GM21825 (cell line): ENCODE data around the gene HES4.
"Not testable (repeated sequence)": the region's sequence is repeated elsewhere in the genome, so short reads cannot be mapped to it uniquely, and the experiment has no call there.

Experiments used
- ATAC-seq: cut with Tn5 transposase; IDR thresholded peaks from one replicate; pipeline ENCODE4 v1.9.1; 2021; ENCODE audit warnings: mild to moderate bottlenecking, moderate library complexity; ENCODE audit not compliant: unreplicated experiment

Gene HES4

DNA sequence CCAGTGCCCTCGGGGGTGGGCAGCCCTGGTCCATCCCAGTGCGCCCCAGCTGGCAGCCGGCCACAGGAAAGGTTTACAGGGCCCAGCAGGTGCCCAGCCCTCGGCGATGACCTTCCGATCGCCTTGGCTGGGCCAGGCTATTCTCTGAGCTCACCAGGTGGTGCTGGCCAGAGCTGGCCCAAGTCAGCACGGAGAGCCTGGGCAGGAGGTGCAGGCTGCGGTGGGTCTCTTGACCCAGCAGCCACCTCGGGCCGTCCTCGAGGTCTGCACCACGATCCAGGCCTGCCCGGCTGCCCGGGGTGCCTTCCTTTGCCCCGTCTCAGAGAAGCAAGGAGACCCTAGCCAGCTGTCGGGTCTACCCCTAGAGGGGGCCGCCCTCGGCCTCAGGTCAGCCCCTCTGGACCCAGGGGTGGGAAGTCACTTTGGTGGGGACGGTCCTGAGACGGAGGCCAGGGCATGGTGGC is 18.4 kb downstream of the HES4 start:
- no peak for ATAC-seq

DNA sequence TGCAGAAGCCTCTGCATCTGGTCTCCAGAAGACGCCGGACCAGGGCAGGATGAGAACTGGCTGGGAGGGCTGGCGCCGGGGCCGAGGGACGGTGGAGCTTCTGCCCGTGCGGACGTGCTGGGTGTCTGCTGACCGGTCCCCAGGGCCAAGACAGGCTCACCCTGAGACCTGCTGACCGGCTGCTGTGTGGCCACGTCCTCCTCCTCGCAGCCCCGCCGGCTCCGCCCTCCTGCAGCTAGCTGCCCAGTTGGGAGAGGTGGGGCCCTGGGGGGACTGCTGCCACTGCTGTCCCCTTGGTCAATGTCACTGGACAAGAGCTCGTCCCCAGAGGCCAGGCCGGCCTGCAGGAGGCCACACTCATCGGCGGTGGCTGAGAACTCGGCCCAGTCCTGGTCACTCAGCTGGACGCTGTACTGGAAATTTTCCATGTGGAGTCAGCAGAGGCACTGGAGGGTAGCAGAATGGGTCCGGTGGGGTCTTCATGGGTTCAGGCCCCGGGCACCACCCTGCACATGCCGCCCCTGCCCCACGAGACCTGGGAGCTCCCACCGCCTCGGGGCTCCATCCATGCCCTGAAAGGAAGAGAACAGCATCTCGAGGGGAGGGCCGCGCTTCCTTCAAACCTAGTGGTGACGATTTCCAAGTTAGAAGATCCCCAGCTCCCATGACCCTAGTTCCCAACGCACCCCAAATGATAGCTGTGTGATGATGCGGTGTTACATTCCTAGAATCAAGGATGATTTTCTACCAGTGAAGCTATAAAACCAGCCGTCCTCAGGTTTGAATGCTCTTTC is 19.1 kb downstream of the HES4 start:
- no peak for ATAC-seq

DNA sequence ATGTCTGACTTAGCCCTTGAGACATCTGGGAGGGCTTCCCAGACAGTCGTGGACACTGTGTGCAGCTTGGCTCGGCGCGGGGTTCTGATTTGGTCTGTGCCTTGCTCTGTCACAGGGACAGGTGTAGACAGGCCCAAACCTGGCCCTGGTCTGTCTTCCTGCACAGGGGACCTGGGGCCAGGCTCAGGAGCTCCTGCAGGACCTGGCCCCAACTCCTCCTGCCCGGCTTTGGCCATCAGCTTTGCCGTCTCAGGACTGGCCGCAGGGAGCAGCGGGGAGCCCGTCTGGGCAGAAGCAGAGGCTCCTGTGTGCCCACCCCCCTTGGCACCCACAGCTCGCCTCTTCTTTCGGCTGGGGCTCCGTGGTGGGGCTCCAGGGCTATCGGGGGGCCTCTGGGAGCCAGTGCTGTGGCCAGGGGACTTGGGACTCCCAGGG is 19.7 kb downstream of the HES4 start:
- no peak for ATAC-seq

- no peak for ATAC-seq
Measured at GRCh38 chr1:979744-980072, 20.2 kb downstream of the HES4 start.

GRCh38 chr1:978835-979743 is 20.8 kb downstream of the HES4 start:
- no peak for ATAC-seq

- ATAC-seq, result no peak
Measured at GRCh38 chr1:978069-978834, 21.6 kb downstream of the HES4 start.

DNA sequence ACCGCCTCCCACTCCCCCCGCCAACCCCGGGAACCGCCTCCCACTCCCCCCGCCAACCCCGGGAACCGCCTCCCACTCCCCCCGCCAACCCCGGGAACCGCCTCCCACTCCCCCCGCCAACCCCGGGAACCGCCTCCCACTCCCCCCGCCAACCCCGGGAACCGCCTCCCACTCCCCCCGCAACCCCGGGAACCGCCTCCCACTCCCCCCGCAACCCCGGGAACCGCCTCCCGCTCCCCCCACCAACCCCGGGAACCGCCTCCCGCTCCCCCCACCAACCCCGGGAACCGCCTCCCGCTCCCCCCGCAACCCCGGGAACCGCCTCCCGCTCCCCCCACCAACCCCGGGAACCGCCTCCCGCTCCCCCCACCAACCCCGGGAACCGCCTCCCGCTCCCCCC is 23.1 kb downstream of the HES4 start:
- ATAC-seq, result not testable (repeated sequence)

DNA sequence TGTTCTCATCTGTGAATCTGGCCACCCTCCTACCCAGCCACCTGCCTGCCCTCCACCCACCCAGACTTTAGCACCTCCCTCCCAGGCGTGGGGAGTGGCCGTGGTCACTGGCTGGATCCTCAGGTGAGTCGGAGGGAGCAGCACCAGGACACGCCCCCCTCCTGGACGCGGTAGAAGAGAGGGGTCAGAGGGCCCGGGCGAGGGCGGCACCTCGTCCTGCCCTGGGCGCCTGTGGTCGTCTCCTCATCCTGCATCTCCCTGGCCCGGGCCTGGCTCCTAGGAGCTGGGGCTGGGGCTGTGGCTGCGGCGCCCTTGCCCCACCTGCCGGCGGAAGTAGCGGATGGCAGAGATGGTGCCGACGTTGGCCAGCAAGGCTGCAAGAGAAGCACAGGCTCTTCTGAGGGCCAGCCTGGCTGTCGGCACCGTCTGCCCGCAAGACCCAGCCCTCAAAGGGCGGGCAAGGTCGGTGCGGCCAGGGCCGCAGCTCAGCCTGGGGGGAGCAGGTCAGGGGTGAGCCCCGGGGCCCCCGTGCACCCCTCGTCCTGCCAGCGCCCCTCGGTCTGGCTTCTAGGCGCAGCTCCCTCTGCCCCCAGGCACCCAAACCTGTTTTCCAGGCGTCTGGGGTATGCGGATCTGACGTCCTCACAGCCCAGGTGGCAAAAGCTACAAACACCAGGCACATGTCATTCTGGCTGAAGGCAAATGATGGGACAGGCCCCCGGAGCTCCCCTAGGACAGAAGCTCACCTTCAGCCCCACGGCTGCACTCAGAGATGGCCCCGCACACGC is 23.8 kb downstream of the HES4 start:
- no peak for ATAC-seq

GRCh38 chr1:975365-975764 is 24.5 kb downstream of the HES4 start:
- ATAC-seq, result no peak

DNA sequence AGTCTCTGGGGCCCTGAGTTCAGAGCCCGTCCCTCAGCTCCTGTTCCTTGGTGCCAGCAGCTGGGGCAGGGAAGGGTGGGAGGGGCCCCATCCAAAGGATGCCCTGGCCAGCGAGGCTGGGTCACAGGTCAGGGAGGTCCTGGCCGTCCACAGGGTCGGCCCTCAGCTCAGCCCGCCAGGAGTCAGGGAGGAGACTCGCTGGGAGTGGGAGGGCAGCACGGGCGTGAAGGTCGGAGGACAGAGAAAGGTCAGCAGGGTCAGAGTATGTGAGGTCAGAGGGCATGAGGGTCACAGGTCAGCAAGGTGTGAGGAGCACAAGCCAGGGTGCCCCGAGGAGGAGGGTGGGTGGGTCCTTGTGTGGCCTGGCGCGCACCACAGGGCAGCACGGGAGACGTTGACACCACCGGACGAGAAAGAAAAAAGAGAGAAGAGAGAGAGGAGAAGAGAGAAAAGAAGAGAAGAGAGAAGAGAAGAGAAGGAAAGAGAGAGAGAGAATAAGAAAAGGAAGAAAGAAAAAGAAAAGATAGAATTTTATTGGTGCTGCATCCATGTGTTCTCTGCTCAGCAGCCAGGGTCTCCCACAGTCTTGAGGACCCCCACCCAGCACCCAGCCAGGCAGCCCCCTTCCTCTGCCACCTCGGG is 25.1 kb downstream of the HES4 start:
- no peak for ATAC-seq

DNA sequence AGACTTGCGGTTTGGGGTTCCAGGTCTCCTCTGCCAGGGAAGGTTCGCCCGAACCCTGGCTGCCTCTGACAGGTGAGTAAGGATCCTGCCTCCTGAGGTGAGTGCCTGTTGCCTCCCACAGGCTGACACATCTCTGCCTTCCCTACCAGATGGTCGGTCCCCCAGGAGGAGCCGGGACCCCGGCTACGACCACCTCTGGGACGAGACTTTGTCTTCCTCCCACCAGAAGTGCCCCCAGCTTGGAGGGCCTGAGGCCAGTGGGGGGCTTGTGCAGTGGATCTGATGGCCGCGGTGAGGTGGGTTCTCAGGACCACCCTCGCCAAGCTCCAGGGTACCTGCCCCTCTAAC is 25.6 kb downstream of the HES4 start:
- ATAC-seq, result no peak

- ATAC-seq, result no peak
Measured at GRCh38 chr1:973459-974292, 26.2 kb downstream of the HES4 start.

DNA sequence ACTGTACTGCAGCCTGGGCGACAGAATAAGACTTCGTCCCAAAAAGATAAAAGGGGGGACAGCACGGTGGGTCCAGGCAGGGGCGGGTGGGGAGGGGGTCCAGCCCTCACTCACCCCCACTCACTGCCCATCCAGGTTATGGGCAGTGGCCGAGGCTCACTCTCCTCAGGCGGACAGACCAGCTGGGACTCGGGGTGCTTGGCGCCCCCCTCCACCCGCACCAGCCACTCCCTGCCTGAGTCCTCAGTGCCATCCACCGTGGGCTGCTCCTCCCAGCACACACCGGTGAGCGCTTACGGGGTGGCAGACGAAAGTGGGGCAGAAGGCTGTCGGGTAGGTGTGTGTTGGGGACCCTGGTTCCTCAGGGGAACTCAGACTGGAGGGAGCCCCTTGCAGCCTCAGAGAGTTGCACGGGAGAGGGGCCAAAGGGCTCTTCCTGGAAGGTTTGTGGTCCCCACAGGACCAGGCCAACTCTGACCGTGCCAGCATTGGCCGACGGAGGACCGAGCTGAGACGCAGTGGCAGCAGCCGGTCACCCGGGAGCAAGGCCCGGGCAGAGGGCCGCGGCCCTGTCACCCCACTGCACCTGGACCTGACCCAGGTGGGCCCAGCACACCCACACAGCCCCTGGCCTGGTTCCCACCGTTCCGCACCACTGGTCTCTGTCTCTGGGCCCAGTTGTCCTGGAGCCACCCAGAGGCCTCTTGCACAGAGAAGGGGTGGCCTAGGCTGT is 27.0 kb downstream of the HES4 start:
- ATAC-seq, result no peak

- no peak for ATAC-seq
Measured at GRCh38 chr1:971751-972506, 28.0 kb downstream of the HES4 start.

DNA sequence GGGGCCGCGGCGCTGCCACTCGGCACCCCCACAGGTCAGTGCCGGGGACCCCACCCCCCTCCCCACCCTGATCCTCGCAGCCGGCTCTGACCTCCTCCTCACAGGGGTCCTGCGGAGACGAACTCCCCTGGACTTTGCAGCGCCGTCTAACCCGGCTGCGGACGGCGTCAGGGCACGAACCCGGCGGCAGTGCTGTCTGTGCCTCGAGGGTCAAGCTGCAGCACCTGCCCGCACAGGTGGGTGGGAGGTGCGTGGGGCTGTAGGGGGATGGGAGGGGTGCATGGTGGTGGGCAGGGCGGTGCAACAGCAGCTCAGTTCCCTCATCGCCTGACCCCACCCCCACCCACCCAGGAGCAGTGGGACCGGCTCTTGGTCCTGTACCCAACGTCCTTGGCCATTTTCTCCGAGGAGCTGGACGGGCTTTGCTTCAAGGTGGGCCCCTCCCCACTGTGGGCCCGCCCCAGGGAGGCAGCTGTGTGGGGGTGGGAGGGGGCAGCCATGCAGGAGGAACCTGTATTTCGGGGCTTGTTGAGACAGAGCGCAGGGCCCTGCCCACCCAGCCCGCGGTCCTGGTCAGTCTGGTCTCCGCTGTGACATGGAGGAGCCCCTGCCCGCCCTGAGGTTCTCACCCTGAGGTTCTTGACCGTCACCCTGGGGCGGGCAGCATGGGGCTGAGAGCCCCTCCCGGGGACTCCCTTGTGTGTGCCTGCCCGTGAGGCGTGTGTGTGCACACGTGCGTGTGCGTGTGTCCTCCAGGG is 28.7 kb downstream of the HES4 start:
- no peak for ATAC-seq

DNA sequence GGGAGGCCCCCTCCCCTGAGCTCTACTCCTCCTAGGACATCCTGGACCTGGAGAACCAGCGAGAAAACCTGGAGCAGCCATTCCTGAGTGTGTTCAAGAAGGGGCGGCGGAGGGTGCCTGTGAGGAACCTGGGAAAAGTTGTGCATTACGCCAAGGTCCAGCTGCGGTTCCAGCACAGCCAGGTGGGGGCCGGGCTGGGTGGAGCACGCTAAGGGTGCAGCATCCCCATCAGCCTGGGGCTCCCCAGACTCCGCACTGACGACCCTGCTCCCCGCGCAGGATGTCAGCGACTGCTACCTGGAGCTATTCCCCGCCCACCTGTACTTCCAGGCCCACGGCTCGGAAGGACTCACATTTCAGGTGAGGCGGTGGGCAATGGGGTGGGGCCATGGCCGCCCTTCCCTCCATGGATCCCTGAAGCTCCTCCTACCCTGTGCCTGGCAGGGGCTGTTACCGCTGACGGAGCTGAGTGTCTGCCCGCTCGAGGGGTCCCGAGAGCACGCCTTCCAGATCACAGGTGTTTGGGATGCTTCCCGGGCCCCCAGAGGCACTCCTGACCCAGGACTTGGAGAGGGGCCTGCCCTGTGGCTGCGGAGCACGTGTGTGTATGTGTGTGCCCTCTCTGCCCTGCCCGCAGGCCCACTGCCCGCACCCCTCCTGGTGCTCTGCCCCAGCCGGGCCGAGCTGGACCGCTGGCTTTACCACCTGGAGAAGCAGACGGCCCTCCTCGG is 29.5 kb downstream of the HES4 start:
- no peak for ATAC-seq
